HT1080 (cell line): ENCODE measurements around the gene MTHFD1L. TPM values are rescaled to one million over a fixed set of nuclear protein-coding genes. Genes with fewer than 3 reads are reported as not detected.

Experiments
- DNase-seq: peaks from one replicate; pipeline ENCODE4 v3.0.0-alpha.2; 2015; ENCODE audit warnings: low read depth
- total RNA-seq: library from RNA; depleted of rRNA; stranded (reverse); fragments of >200 nt; shearing (Covaris generic); gene quantifications from 2 replicates; pipeline ENCODE4 v1.2.3, GENCODE V29; 2014

MTHFD1L gene
- total RNA-seq, 1 experiment from 2014 or later: 65.7 TPM

DNA sequence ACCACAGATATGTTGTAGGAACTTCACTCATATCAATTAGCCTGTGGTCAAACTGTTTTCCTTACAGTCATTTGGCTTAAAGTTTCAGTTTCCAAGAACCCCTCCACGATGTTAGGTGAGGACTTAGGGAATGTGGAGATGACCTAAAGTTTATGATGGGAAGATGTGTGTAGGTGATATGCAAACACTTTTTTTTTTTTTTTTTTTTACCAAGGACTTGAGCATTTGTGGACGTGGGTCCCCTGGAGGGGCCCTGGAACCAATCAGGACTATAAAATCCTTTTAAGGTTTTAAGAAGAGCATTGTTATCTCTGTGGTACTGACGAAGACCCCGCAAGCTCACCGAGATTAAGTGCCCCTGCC lies 478 bp upstream of the MTHFD1L start:
- no peak for DNase-seq

GRCh38 chr6:150866147-150866990 lies 867 bp downstream of the MTHFD1L start:
- DNase-seq: peak; percentile 82

DNA sequence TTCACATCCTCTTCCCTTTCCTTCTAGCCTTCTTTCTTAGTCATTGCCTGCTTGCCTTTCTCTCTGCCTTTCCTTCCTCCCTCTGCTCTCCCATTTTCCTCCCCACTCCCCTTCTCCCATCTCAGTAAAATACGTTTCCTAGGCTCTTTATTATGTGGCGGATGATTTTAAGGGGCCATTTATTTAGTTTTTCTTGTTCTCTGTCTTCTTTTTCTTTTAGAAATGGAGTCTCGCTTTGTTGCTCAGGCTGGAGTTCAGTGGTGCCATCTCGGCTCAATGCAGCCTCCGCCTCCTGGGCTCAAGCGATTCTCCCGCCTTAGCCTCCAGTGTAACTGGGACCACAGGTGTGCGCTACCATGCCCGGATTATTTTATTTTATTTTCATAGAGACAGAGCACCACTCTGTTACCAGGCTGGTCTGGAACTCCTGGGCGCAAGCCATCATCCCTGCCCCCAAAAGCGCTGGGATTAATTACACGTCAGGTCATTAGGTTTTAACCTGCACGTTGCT lies 1.5 kb downstream of the MTHFD1L start:
- DNase-seq: no peak

DNA sequence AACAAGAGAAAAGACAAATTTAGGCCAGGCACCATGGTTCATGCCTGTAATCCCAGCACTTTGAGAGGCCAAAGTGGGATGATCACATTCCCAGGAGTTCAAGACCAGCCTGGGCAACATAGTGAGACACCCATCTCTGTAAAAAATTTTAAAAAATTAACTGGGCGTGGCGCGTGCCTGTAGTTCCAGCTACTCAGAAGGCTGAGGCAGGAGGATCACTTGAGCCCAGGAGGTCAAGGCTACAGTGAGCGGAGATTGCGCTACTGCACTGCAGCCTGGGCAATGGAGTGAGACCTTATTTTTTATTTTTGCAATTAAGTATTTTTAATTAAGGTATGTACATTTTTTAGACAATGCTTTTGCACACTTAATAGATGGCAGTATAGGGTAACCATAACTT lies 3.3 kb downstream of the MTHFD1L start:
- no peak for DNase-seq

DNA sequence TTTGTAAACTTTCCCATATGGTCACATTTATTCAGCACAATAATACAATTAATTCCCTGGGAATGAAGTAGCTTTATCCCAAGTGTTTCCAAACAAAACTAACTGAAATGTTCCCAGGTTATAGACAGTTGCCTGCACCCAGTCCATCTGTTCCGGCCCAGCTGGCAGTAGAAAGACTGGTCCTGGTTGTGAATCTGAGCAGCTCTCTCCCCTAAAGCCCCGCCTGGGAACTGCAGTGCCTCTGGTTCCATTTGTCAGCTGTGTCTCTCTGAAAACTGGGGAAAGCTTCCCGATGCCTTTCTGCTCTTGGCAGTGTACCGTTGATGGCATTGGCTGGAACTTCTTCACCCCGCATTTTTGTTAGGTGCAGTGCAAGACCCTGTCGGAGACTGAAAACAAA lies 8.7 kb downstream of the MTHFD1L start:
- DNase-seq: no peak

DNA sequence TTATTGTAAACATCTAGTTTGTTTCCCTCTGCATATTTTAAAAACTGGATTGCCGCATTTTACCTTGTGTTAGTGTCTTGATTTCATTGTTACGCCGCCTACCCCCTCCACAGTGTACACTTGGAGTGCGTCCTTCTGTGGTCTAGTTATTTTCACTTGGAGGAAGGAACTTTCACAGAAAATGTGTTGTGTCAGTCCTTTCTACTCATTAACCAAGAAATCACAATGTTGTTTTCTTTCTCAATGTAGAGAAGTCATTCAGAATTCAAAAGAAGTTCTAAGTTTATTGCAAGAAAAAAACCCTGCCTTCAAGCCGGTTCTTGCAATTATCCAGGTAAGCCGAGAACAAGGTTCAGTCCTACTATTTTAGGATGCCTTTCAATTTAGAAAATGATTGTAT lies 10.3 kb downstream of the MTHFD1L start:
- no peak for DNase-seq

- no peak for DNase-seq
Observed at GRCh38 chr6:150876598-150876997, 11.1 kb downstream of the MTHFD1L start.

DNA sequence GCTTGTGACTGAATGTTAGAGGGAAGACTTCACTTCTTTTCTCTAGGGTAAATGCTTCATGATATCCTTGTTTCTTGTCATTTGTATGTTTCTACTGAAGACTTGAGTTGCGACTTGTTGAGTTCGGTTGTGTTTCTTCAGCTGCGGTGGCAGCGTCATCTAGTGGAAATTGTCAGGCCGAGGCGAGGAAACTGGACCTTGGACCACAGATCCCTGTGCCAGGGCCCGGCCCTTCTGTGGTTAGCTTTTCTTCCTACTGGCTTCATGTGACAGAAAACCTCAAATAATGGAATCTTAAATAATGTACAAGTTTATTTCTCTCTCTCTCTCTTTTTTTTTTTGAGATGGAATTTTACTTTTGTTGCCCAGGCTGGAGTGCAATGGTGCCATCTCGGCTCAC lies 12.4 kb downstream of the MTHFD1L start:
- DNase-seq: no peak

GRCh38 chr6:150878347-150879213 lies 13.1 kb downstream of the MTHFD1L start:
- no peak for DNase-seq

- DNase-seq: no peak
Observed at GRCh38 chr6:150880336-150880735, 14.8 kb downstream of the MTHFD1L start.

DNA sequence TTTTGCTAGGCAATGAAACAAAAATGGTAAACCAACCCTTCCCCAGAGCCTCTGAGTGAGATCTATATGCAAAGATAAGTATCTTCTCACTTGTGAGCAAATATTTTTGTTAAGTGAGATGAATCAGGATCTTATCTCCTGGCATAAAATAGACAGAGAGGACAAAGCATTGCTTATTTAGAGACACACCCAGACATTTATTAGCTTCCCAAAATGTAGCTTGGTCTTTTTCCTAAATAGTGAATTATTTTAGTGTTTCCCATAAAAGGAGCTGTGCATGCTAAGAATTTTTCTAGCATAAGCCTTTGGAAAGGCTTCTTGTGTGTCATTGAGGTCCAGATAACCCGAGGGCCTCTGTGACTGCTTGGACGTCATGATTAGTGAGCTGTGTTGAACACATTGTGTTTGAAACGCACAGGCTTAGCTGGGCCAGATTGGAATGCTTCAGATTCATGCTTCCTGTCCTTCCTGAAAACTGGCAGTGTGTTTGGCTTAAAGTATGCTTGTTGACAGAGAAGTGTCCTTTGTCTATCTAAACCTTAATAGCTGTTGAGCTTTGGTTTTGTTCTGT lies 16.5 kb downstream of the MTHFD1L start:
- peak; percentile 77 for DNase-seq

DNA sequence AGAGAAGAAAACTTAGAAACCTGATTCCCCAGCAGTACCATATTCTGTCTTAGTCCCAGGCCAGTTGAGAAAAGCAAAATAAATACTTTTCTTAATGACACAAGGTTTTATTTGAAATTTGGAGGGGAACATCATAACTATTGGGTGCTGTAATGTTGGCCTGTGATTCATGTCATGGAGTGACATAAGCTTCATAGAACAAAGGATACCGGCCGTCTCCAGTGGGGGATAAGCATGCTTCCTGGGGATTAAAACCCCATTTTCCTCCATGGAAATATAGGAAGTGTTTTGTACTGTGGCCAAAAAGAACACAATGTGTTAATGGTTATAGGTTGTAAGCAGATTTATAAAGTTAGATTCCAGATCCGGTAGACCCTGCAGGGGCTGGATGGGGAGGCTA lies 18.0 kb downstream of the MTHFD1L start:
- DNase-seq: no peak

DNA sequence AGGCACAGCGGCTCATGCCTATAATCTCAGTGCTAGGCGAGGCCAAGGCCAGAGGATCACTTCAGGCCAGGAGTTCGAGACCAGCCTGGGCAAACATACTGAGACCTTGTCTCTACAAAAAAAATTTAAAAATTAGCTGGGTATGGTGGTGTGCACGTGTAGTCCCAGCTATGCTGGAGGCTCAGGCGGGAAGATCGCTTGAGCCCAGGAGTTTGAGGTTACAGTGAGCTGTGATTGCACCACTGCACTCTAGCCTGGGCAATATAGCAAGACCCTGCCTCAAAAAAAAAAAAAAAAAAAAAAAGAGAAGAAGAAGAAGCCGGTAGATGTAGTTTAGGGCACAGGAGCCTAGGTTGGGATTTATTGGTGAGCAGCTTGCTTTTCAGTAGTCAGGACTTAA lies 20.7 kb downstream of the MTHFD1L start:
- DNase-seq: no peak

DNA sequence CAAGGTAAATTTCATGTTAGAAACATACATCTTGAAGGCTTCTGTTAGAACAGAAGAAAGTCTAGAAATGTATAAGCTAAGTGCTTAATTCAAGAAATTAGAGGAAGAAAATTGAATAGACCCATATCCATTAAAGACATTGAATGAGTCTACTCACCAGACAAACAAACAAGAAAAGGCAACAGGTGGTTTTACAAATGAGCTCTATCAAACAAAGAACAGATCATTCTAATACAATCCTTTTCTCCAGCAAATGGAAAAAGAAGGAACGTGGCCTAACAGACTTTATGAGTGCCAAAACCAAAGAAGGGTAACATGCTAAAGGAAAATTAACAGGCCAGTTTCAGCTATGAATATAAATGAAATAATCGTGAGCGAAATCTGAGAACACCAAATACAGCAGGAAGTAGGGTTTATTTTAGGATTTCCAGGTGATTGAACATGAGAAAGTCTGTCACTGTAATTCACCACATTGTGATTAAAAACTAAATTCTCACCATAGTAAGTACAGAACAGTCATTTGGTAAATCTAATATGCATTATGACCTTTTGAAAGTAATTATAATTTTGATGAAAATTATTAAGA lies 22.6 kb downstream of the MTHFD1L start:
- no peak for DNase-seq

GRCh38 chr6:150890346-150890745 lies 24.8 kb downstream of the MTHFD1L start:
- no peak for DNase-seq

DNA sequence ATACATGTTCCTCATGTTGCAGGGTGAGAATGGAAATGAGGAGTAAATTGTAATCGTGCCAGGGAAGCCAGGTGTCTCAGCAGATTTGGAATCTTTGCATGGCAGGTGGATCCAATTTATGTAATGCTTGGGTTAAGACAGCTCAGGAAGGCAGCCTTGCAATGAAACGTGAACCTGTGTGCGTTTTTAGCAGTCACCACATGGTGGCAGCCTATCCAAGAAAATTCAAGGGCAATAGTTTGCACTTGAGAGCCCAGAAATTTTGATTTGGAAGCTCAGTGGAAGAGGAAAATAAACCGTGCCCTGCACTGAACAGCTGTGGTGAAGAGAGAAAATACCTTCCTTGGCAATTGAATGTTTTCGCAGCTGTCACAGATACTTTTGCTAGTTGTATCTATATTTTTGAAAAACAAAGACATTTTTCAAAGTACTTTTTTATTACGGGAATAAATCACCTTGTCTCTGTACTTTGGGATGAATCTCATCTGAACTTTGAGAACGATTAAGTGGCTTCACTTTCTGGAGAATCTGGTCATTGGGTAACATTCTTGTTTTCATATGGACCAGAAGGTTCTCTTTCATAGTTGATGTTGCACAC lies 26.5 kb downstream of the MTHFD1L start:
- DNase-seq: peak; percentile 67

GRCh38 chr6:150894191-150894744 lies 28.8 kb downstream of the MTHFD1L start:
- no peak for DNase-seq

GRCh38 chr6:150894935-150895552 lies 29.5 kb downstream of the MTHFD1L start:
- DNase-seq: no peak

DNA sequence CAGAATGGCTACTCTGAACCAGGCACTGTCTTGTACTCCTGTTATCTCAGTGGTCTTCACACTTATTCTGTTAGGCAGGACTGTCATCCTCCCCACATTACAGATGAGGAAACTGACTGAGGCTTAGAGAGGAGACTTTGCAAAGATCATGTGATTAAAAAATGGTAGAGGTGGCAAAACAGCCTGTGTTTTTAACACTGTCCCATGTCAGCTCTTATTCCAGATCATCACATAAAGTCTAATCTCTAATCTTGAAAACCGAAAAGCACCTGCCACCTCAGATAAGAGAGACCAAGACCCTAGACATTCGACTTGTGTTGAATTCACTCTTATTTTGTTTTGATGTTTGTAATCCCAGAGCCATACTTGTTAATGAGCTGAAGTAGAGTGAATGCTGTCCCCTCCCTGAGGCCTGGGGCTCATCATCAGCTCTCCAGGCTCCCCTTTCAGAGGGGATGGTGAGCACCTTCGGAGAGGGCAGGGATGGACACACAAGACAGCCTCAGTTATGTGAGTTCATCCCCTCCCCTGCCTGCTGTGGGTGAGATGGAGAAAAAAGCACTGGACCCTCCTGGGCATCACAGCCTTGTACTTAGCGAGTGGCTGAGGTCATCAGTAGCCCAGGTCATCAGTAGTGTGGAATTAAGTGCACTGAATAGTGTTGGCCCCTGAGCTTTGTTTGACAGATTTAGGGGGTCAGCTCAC lies 30.6 kb downstream of the MTHFD1L start:
- DNase-seq: no peak
